Mesenteric fat pad (tissue), 1 donor: ENCODE results near the gene RIPK4. TPM values are rescaled to one million over a fixed set of nuclear protein-coding genes. Genes with fewer than 3 reads are reported as not detected.
"Not testable (repeated sequence)": the region's sequence is repeated elsewhere in the genome, so short reads cannot be mapped to it uniquely, and the experiment has no call there.

Experiments
- DNase-seq: peaks from one replicate; pipeline ENCODE4 v3.0.0-alpha.2; 2020; ENCODE audit warnings: low spot score
- total RNA-seq: library from RNA; stranded (reverse); fragmentation: NEBNext Ultra II Directional; extraction: Animal tissue kit (Norgen Biotek cat#: 25700); gene quantifications from one replicate; pipeline ENCODE4 v1.2.1, GENCODE V29; 2021
- donor health status: DM: yes; HTN: yes; CAD: no.

RIPK4 gene
- total RNA-seq, 1 donor from 2014 or later = not detected

DNA sequence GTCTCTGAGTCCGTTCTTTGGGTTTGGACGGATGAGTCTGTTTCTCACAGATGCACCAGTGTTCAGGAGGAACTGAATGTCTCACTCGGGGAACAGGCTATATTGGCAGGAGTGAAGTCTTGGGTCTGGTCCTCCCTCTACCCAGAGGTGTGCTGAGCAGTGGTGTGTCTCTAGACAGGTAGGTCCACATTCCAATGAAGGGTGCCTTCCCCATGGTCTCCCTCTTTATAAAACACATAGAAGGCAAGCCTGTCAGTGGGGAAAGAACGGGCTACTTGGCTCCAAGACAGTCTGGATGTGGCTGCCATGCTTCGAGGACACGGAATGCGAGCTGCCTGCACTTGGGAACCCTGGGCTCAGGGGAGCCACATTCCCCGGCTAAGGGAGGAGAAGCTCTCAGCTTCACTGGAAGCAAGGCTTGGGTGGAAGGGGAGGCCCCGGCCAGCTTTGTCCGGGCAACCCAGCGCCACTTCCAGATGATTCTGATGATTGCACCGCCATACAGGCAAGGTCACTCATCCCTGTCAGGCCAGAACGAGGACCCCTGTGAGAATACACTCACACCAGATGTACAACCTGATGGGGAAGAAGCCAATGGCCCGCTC lies 29.7 kb upstream of the RIPK4 start:
- no peak for DNase-seq

DNA sequence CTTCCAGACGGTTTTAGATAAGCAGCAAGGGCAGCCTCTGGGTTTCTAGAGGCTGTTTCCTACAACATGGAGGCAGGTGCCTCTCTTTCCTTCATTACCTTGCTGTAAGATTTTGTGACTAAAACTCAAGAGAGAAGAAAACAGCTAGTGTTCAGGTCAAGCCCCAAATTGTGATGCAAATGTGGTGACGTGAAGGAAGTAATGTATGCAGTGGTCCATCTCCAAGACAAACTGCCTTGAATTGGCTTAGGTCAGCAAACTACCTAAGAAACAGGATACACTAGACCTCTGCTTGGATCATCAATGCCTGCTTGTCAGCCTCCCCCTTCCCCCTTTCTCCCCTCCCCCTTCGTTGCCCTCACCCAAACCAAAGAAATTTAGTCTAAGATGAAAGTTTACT lies 28.9 kb upstream of the RIPK4 start:
- DNase-seq = no peak

DNA sequence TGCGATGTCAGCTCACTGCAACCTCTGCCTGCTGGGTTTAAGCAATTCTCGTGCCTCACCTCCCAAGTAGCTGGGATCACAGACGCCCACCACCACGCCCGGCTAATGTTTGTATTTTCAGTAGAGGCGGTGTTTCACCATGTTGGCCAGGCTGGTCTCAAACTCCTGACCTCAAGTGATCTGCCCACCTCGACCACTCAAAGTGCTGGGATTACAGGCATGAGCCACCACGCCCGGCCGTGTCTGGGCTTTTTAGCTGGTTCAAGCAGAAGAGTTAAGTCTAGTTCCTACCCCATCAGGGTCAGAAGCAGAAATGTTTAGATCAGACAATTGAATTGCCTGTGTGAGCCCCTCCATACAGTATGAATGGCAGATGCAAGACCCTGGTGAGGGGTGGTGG lies 27.7 kb upstream of the RIPK4 start:
- DNase-seq = no peak

DNA sequence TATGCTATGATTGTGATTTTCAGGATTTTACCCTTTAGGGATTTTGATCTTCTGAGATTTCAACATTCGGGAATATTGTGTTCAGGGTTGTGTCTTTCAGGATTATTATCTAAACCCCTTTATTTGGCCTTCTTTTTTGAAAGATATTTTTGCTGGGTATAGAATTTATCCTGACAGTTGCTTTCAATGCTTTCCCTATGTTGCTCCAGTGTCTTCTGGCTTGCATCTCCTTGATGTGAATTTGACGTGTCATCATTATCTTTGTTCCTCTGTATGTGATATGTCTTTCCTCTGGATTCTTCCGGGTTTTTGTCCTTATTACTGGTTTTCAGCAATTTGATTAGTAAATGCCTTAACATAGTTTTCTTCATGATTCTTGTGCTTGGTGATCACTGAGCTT lies 25.9 kb upstream of the RIPK4 start:
- DNase-seq = no peak

DNA sequence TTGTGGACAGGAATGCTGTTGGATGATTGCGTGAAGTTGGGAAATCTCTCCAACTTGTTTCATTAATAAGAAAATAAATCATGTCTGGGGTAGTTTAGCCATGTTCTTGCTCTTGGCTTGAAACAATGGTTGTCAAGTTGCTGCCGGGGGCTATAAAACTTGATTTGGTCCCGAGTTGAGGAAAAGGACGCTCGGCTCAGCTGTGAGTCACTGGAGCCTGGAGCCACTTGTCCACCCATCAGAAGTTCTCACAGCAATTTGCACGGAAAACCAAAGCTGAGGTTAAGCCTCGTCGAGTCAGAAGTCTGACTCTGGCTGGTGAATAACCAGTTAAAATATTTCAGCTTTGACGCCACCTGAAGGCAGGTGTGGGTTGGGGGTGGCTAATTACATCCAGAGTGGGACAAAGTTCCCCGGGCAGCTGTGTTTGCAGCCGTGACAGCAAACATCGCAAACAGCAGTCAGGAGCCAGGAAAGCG lies 19.7 kb upstream of the RIPK4 start:
- DNase-seq = no peak

DNA sequence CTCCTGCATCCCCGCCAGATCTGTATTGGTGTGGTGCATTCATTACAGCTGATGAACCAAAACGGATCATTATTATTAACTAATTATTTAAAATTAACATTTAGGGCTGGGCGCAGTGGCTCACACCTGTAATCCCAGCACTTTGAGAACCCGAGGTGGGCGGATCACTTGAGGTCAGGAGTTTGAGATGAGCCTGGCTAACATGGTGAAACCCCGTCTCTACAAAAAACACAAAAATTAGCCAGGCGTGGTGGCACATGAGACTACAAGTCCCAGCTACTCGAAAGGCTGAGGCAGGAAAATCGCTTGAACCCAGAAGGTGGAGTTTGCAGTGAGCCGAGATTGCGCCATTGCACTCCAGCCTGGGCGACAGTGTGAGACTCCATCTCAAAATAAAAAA lies 18.4 kb upstream of the RIPK4 start:
- not testable (repeated sequence) for DNase-seq

DNA sequence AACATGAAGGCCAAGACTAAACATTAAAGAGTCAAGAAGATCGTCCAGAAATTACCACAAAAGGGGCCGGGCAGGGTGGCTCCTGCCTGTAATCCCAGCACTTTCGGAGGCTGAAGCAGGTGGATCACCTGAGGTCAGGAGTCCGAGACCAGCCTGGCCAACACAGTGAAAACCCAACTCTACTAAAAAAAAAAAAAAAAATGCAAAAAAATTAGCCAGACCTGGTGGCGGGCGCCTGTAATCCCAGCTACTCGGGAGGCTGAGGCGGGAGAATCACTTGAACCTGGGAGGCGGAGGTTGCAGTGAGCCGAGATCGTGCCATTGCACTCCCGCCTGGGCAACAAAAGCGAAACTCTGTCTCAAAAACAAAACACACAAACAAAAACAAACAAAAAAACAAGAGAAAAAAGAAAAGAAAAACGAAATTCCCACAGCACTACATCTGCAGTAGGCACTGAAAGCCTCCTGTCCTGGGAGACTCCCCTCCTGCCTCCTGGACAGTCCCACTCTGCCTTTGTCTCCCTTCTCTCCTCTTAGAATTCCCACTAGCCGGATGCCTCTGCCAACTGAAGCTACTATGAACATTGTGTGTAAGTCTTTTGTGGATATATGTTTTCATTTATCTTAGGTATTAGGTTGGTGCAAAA lies 17.7 kb upstream of the RIPK4 start:
- DNase-seq = no peak

DNA sequence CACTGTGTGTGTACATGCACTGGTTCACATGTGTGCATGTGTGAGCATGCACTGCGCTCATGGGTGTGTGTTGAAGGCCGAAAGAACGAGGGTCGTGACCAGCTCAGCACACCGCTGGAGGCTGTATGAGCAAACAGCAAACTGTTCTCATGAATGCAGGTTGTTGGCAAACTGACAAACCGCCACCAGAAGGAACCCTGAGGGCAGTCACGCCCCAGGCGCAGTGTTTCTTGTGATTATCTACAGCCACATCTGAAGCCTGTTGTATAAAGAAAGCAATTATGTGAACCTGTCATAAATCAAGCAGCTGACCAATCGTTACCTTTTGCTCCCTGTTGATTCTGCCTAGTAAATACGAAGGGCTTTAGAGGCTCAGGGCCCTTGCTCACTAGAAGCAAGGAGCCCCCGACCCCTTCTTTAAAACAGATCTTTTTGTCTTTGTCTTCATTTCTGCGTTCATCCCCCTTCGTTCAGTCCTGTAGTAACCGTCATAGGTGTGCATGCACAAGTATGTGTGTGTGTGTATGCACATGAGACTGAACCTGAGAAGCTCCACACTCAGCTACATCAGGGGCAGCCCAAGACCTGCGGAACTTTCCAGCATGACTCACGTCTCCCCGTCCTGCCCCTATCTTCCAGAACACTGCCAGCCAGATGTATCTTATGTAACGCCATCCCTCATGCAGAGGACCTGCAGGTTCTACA lies 16.8 kb upstream of the RIPK4 start:
- DNase-seq = no peak

DNA sequence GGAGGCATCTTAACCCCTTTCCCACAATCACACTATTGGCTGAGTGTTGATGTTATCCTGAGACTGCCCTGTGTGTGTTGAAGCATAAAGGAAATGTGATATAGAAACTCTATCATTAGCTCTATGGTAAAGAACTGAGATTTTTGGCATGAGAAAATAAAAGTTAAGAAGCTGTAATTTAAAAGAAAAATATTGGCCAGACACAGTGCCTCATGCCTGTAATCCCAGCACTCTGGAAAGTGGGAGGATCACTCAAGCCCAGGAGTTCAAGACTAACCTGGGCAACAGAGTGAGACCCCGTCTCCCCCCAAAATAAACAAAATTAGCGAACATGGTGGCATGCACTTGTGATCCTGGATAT lies 14.2 kb upstream of the RIPK4 start:
- DNase-seq = no peak

DNA sequence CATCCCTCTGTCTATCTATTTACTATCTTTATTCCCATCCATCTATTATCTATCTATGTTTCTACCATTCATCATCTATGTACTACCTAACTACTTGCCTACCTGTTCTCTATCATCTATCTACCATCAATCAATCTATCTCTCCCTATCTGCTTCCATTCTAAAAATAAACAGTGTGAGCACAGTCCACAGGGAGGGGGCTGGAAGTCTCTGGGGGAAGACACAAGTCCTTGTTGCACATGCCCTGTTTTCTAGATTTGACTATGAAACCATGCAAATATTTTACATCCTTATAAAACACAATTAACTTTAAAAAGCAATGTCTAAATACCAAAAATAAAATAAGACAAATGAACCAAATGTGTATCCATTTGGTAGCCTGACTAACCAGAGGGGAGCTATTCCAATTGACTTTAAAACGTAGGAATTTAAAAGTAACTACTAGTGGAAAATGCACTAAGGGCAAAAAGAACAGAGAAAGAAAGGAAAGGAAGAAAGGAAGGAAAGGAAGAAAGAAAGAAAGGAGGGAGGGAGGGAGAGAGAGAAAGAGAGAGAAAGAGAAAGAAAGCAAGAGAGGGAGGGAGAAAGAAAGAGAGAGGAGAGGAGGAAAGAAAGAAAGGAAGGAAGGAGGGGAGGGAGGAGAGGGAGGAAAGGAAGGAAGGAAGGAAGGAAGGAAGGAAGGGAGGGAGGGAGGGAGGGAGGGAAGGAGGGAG lies 13.6 kb upstream of the RIPK4 start:
- no peak for DNase-seq

DNA sequence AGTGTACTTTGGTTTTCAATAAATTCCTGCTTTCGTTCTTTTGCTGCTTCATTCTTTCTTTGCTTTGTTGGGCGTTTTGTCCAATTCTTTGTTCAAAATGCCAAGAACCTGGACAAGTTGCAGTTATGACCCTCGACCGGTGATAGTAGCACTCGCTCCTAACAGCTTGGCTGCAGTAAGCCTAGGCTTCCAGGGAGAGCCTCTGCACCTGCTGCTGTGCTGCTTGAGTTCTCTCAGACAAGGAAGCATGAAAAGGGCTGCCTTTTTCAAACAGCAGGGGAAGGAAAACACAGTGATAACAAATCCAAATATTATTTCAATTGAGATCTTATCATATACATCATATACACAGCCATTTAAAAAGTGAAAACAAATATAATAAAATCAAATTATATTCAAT lies 12.8 kb upstream of the RIPK4 start:
- no peak for DNase-seq

DNA sequence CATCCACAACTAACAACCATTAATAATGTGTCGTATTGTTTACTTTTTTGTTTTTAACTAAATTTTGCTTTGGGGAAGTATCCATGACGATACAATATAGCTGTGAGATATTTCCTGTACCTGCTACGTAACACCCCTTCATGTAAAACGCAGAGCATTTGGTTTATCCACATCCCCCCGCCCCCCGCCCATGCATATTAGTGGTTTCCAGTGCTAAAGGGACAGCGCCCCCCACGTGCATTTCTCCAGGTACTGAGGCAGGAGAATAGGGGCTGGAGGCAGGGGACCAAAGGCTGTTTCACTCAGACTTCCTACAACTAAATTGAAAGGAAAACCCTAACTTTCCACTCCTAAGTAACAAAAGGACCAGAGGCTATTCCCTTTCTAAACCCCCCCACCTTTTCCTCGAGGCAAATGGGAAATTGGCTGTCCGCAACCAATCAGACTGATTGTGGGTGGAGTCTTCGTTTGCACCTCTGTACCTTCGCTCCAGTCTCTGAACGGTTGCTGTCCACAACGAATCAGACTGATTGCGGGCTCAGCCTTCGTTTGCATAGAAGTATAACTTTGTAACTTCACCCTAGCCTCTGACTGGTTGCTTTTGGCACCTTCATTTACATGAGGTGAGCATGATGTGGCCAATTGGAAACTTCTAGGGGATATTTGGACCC lies 12.2 kb upstream of the RIPK4 start:
- peak; percentile 39 for DNase-seq

DNA sequence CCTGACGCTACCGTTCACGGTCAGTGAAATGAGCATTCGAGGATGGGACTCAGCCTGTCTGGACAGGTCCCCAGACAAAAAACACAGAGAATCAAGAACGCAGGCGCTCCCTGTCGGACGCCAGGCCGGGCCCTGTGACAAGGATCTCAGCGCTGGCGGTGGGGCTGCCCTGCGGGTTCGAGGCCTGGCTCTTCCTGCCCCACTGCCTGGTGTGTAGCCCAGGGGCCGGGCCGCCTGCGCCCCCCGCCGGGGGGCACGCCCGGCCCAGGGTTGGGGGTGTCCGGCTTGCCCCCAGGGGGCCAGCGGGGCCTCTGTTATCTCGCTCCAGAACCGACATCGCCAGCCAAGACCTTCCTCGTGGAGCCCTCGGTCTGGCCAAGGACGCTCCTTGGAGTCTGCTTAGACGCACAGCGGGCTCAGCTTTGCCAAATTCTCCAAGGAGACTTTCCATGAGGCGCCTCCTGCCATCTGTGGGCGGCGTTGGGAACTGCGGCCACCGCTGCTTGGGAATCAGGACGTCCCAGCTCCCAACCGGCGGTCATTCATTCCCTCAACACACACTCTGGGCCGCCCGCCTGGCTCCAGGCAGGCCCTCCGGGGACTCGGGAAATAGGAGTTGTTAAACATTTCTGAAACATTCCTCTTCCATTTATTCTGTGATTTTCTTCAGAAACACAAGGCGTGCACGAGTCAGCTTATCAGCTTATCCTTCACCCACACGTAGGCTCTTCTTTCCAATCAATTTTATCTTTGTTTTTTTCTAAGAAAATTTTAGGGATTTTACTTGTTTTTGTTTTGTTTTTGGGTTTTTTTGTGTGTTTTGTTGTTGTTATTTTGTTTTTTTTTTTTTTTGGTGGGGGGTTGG lies 11.3 kb upstream of the RIPK4 start:
- DNase-seq = peak; percentile 91

DNA sequence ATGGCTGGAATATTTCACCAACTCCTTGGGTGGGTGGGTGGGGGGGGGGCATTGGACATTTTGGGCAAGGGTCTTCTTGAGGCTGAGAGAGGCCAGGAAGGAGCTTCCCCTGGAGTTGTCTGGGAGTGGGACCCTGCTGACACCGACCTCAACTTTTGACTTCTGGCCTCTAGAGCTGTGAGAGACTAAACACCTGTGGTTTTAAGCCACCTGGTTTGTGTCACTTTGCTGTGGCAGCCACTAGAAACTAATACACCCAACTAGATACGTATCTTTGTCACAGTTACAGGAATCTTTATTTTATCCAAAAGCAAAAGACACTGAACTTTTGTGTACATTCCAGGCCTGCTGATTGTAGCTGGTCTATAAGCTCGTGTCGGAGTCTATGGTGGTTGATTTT lies 9.9 kb upstream of the RIPK4 start:
- DNase-seq = peak; percentile 5

DNA sequence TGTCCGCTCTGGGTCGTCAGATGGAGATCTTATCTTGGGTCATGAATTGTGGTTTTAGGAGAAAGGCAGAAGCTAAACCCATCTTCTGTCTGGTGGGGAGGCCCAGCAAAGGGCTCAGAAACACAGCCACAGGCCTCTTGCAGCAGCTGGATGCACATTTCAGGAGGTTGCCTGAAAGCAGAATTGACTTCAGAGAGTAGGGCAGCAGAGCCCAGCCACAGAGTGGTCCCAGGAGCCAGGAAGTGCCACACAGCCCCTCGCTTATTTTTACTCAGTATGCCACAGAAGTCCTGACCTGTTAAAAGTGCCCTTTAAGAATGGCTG lies 8.3 kb upstream of the RIPK4 start:
- DNase-seq = no peak

DNA sequence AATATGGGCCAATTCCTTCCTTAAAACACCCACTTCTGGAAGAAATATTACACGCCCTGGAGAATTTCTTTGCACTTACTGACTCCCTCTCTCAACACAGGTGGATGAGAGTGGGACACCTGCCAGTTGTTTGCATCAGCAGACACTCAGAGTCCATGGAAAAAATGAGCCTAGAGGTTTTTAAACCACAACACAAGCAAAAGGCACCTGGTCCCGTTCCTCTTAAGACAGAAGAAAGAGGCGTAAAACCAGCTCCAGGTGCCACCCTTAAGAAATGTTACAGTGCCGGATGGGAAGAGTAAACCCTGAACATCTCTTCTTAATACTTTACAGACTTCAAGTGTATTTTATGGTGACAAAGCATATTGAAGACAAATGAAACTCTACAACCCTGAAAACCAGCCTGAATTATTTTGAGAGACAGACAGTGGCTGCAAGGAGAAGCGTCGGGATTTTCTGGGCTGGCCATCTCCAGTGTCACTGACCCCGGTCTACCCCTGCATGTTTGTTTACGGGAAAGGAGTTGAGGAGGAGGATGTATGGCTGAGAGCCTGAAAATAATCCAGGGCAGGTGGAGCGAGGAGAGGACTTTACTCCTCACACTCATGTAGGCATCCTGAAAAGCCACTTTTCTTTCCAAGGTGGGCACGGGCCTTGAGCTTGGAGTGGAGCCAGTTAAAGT lies 7.8 kb upstream of the RIPK4 start:
- peak; percentile 60 for DNase-seq

DNA sequence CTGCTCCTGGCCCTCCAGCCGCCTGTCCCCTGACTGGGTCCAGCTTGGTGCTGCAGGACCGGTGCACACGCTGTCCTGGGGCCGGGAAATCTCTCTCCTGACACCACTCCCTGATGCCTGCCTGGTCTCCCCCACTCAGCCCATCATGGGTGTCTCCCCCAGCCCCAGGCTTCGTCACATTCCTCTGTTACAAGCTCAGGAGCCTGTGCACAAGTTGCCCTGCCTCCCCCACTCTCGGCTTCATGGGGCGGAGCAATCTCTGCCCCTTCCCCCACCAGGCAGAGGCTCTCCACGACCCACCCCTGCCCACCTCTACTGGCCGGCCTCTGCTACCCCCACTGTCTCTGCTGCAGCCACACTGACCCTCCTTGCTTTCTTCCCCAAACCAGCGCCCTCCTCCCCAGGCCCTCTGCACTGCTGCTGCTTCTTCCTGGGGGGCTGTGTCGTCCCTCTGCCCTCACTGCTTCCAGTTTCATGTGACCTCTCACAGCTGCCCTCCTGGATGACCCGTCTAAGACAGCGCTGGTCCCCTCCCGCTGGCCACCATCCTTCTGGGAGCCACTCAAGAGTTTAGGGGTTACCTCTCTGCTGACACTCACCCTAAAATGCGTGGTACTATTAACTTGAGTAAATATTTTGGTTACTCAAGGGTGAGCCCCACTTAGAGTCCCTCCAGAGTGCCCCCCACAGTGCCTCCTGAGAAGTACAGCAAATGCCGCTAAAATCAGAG lies 5.7 kb upstream of the RIPK4 start:
- no peak for DNase-seq

DNA sequence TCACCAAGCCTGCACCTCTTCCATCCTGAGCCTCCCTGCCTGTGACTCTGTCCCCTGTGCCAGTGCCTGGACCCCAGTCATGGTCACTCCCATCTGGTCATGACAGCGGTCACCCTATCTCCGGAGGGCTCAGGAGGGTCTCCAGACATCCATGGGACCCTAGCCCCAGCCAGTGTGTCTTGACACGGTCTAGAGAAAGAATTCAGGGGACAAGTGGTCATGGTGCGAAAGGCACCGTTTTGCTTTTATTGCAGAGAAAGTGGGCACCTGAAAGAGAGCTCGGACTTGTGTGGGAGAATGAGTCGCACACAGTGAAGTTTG lies 4.7 kb upstream of the RIPK4 start:
- DNase-seq = no peak

DNA sequence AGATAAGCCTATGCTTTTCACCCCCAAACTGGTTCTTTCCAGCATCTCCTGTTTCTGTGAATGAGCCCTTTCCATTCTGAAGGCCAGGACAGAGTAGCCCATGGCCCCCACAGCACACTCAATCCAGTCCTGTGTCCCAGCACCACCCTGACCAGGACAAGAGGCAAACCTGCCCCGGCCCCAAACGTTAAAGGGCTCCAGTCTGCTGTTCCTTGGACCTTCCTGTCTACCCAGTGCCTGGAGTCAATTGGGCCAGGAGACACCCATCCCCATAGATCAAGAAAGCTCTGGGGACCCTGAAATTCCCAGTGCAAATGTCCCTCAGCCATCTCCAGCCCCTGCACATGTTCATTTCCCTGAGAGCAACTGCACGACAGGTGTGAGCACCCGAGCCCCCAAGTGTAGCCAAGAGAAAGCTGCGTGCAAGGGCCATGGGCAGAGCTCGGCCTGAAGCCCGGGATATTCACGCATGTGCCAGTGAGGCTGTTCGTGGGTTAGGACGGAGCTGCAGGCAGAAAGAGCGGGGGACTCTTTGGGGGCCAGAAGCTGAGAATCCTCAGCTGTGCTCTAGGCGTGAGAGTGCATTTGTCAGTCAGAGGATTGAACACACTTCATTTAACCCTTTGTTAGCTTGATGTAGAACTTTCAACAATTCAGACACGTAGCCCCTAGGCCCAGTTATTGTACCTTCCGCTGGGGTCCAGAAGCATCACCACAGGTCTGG lies 4.2 kb upstream of the RIPK4 start:
- no peak for DNase-seq
